Testis (tissue), 3 donors: ENCODE results near the gene TENM4. TPM values are rescaled to one million over a fixed set of nuclear protein-coding genes. Genes with fewer than 3 reads are reported as not detected.

Source experiments
- DNase-seq: peaks from one replicate; pipeline ENCODE4 v3.0.0-alpha.2; 2019
- H3K27ac ChIP-seq, 2 donors: fragments of 200-600 bp; sonication (generic); one replicate each; pipeline ENCODE4 v1.5.1; 2019
- H3K27me3 ChIP-seq: fragments of 200-600 bp; sonication (generic); one replicate; pipeline ENCODE4 v1.5.1; 2019
- H3K36me3 ChIP-seq: fragments of 200-600 bp; sonication (generic); one replicate; pipeline ENCODE4 v1.5.1; 2017; ENCODE audit warnings: low read depth; ENCODE audit errors: missing control alignments
- H3K4me1 ChIP-seq: fragments of 200-600 bp; sonication (generic); one replicate; pipeline ENCODE4 v1.5.1; 2019
- H3K4me3 ChIP-seq, 2 donors: fragments of 200-600 bp; sonication (generic); one replicate each; pipeline ENCODE4 v1.5.1; 2017 to 2019
- H3K9me3 ChIP-seq: fragments of 200-600 bp; sonication (generic); one replicate; pipeline ENCODE4 v1.5.1; 2017
- POLR2A ChIP-seq: fragments of 450-650 bp; IDR thresholded peaks from one replicate; pipeline ENCODE4 v1.6.1; 2017; ENCODE audit warnings: antibody characterized with exemption, mild to moderate bottlenecking, moderate library complexity
- WGBS, 2 donors: methylation state at CpG; one replicate each; pipeline ENCODE4 v1.1.5; 2018; 5-methylcytosine and 5-hydroxymethylcytosine counted together
- intact Hi-C: fragments of 100-400 bp; cut with DNase I; formaldehyde crosslinking; loops from one replicate; pipeline ENCODE4 v1.15.1; 2023; ENCODE audit warnings: low total_unique reads
- polyA plus RNA-seq: library from polyadenylated mRNA; stranded (reverse); fragments of 350-450 nt; fragmentation: Illumina TruSeq; extraction: RNeasy Lipid Tissue Mini Kit (QIAGEN cat#74804); gene quantifications from one replicate; pipeline ENCODE4 v1.2.3, GENCODE V29; 2014; ENCODE audit warnings: low read depth, low replicate concordance; ENCODE audit not compliant: insufficient read depth
- total RNA-seq, 2 donors: library from RNA; depleted of rRNA; stranded (reverse); fragments of >200 nt; gene quantifications; one replicate each; pipeline ENCODE4 v1.2.3, GENCODE V29; 2016
- TF ChIP-seq, protein P1 (sequence below), 3 experiments: fragments of 450-650 bp in 2 of 3; fragments of 200-600 bp in 1 of 3; sonication (generic) in 1 of 3; IDR thresholded peaks; one replicate each; pipeline ENCODE4 v1.5.1; 2016 to 2019; ENCODE audit warnings: antibody characterized with exemption in 3 of 3, mild to moderate bottlenecking in 2 of 3, moderate library complexity in 1 of 3

The TENM4 gene
- total and polyA plus RNA-seq, 3 donors from 2014 or later, result 10.6 to 17.9 (median 11.4) TPM

DNA sequence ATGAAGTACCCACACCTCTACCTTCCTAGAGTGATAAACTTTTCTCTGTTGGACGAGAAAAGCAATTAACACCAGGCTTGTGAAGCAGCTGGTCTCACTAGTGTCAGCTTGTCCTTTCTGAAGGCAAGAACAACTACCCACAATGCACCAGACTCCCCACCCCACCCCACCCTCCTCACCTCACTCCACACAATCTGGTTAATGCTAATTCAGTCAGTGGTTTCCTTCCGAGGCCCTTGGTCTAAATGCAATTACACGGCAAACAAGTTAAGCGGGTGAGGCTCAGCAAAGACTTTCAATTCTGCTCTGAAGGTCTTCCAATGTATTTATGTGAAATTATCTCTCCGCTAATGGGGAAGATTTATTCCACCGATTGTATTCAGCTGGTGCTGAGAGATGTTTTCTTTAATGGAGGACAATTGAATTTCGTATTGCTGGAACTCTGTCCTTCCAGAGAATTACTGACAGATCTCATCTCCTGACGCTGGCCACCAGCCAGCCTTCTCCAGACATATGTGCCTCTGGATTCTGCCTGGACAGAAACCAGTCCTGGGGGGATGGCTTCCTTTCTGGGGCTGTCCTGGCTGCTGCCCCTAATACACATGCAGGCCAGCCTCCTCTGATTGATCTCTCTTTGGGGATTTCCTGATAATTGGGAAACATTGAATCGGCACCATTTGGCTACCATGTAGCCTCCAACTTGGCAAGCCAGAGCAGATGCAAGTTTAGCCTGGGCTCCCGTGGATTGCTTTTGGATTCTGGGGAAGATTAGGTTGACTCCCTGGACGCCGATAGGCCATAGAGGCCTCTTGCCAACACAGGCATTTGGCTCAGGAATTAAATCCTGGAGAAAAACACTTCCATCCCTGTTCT is 700.4 kb downstream of the TENM4 start:
- H3K4me3 ChIP-seq, result no peak overlapping the region
- 83 to 84% methylated on average over 12 of the region's 12 CpGs for WGBS, 2 donors
- no peak for DNase-seq

DNA sequence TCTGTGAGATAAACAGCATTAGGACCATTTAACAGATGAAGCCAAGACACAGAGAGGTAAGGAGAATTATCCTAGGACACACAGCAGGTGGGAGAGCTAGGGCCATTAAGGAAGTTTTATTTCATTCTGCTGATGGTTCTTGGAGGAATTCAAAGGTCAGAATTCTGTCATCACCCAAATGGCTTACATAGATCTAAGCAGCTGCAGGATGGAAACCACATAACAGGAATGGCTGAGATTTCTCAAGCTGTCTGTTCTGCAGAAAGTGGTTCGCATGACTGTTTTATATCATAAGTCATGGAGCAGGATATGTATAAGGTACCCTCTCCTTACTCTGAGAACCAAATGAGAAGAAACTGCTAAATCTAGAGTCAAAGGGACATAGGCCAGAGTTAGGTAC is 702.9 kb downstream of the TENM4 start:
- no peak for DNase-seq
- H3K36me3 ChIP-seq, result no peaks in the 10 kb centered on the region
- whole genome bisulfite sequencing, 2 donors, result 100% methylated on average over 1 of the region's 1 CpG
- H3K27ac ChIP-seq, result no peak overlapping the region
- H3K27me3 ChIP-seq, result no peaks in the 10 kb centered on the region
- no peaks in the 10 kb centered on the region for H3K9me3 ChIP-seq
- TF ChIP-seq POLR2A, result no peak
- TF ChIP-seq, protein P1, sequence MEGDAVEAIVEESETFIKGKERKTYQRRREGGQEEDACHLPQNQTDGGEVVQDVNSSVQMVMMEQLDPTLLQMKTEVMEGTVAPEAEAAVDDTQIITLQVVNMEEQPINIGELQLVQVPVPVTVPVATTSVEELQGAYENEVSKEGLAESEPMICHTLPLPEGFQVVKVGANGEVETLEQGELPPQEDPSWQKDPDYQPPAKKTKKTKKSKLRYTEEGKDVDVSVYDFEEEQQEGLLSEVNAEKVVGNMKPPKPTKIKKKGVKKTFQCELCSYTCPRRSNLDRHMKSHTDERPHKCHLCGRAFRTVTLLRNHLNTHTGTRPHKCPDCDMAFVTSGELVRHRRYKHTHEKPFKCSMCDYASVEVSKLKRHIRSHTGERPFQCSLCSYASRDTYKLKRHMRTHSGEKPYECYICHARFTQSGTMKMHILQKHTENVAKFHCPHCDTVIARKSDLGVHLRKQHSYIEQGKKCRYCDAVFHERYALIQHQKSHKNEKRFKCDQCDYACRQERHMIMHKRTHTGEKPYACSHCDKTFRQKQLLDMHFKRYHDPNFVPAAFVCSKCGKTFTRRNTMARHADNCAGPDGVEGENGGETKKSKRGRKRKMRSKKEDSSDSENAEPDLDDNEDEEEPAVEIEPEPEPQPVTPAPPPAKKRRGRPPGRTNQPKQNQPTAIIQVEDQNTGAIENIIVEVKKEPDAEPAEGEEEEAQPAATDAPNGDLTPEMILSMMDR (IDR thresholded peaks at IDR 0.05), result no peak
- intact Hi-C loops, result no loop called here
- no peaks in the 10 kb centered on the region for H3K4me1 ChIP-seq
- no peak overlapping the region for H3K4me3 ChIP-seq

More for the DNA sequence above, 700.4 kb downstream of the TENM4 start:
- intact Hi-C loops, result no loop called here
- Histone ChIP-seq H3K4me1 (no peaks in the 10 kb centered on the region), H3K9me3 (no peaks in the 10 kb centered on the region), H3K36me3 (no peaks in the 10 kb centered on the region), H3K27me3 (no peaks in the 10 kb centered on the region), H3K27ac (no peak overlapping the region)
- TF ChIP-seq, protein P1 (IDR thresholded peaks at IDR 0.05), result no peak
- TF ChIP-seq POLR2A, result no peak

DNA sequence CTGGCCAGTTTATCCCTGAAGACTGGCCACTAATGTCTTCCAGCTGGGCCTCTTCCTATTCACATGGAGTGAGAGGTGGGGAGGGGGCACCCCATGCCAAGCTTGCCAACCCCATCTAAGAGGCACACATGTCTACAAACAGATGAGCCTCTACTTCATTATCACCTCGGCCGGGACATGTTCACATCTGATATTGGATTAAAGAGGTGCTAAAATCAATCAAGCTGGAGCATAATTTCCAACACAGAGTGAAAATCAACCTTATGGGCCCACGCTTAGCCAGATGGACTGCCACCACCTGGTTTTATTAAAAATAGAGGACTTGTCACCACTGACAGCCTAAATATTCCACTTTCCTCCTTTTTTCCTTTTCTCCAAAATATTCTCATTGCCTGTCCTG is 703.5 kb downstream of the TENM4 start:
- peaks cover 4% of the 10 kb centered on the region for H3K4me1 ChIP-seq
- TF ChIP-seq POLR2A, result no peak
- TF ChIP-seq, protein P1 (IDR thresholded peaks at IDR 0.05), result no peak
- WGBS, 2 donors, result 95 to 100% methylated on average over 3 of the region's 3 CpGs
- H3K9me3 ChIP-seq, result no peaks in the 10 kb centered on the region
- no peak overlapping the region for H3K4me3 ChIP-seq
- no peak for DNase-seq
- no peak overlapping the region for H3K27ac ChIP-seq
- H3K36me3 ChIP-seq, result no peaks in the 10 kb centered on the region
- no peaks in the 10 kb centered on the region for H3K27me3 ChIP-seq
- intact Hi-C loops, result no loop called here

DNA sequence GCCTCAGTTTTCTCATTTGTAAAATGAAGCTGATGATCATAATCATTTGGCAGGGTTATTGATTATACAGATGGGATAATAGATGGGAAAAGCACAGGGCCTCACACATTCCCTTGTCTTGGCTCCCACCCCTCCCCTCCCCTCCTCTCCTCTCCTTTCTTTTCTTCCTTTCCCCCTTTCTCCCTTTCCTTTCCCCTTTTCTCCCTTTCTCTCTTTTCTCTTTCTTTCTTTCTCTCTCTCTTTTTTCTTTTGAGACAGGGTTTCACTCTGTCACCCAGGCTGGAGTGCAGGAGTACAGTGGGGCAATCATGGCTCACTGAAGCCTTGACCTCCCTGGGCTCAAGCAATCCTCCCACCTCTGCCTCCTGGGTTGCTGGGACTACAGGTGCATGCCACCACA is 705.1 kb downstream of the TENM4 start:
- no peak for DNase-seq
- intact Hi-C loops, result no loop called here

More for the DNA sequence above, 705.1 kb downstream of the TENM4 start:
- Histone ChIP-seq H3K27ac (no peak overlapping the region), H3K36me3 (no peaks in the 10 kb centered on the region), H3K4me1 (peaks cover 12% of the 10 kb centered on the region), H3K27me3 (no peaks in the 10 kb centered on the region), H3K4me3 (no peak overlapping the region), H3K9me3 (no peaks in the 10 kb centered on the region)
- TF ChIP-seq, protein P1 (IDR thresholded peaks at IDR 0.05), result no peak
- TF ChIP-seq POLR2A, result no peak
